ENCODE measurements around the gene ATG7.
"Not testable (repeated sequence)": the region's sequence is repeated elsewhere in the genome, so short reads cannot be mapped to it uniquely, and the experiment has no call there.

ATG7 gene

DNA sequence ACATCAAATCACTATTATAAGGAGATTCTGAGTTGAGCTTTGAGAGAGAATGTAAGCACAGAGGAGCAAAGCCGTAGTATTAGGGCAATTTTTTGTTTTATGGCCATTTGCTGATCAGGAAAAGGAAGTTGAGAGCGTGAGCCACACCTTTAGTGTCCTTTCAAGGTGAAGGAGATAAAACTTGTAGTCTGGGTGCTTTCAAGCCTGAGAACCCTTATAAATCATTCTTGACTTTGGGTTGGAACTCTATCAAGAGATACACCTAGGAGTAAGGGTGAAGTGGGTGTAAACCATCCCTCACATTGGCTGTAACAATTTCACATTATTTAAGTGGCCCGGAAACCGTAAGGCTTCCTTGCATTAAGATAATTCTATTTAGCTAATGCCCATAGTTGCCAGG, 122.2 kb downstream of the ATG7 start:
- no peaks in the 10 kb centered on the region for H3K27me3 ChIP-seq (ENCODE audit: insufficient read depth, low read depth, severe bottlenecking)
- H3K9me3 ChIP-seq (ENCODE audit: severe bottlenecking), result no peaks in the 10 kb centered on the region
- H3K27ac ChIP-seq, result no peak overlapping the region
- TF ChIP-seq, protein P1, sequence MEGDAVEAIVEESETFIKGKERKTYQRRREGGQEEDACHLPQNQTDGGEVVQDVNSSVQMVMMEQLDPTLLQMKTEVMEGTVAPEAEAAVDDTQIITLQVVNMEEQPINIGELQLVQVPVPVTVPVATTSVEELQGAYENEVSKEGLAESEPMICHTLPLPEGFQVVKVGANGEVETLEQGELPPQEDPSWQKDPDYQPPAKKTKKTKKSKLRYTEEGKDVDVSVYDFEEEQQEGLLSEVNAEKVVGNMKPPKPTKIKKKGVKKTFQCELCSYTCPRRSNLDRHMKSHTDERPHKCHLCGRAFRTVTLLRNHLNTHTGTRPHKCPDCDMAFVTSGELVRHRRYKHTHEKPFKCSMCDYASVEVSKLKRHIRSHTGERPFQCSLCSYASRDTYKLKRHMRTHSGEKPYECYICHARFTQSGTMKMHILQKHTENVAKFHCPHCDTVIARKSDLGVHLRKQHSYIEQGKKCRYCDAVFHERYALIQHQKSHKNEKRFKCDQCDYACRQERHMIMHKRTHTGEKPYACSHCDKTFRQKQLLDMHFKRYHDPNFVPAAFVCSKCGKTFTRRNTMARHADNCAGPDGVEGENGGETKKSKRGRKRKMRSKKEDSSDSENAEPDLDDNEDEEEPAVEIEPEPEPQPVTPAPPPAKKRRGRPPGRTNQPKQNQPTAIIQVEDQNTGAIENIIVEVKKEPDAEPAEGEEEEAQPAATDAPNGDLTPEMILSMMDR (IDR thresholded peaks at IDR 0.05; ENCODE audit: low read depth, low read length), result no peak
- no peaks in the 10 kb centered on the region for H3K36me3 ChIP-seq
- DNase-seq, result no peak
- H3K4me3 ChIP-seq (ENCODE audit: low read depth, low read length), result no peak overlapping the region

DNA sequence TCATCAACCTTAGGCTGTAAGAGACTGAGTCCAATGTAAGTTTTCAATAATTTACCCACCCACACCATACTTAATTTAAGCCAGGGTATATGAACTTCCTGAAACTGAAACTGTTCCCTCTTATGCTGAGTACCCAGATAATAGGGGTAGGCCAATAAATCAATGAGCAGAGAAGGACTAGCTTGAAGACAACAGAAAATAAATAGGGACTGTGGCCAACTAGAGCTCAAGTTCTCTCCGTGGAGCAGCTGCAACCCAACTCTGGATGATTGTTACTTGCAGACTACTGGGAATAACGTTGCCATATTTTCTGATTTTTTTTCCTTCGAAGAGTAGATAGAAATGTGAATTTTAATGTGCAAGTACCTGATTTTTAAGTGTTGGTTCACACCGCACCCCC, 128.0 kb downstream of the ATG7 start:
- no peak for DNase-seq
- Histone ChIP-seq H3K36me3 (no peaks in the 10 kb centered on the region), H3K27me3 (ENCODE audit: insufficient read depth, low read depth, severe bottlenecking) (no peaks in the 10 kb centered on the region), H3K9me3 (ENCODE audit: severe bottlenecking) (peaks cover 4% of the 10 kb centered on the region), H3K4me3 (ENCODE audit: low read depth, low read length) (no peak overlapping the region), H3K27ac (no peak overlapping the region)
- TF ChIP-seq, protein P1 (IDR thresholded peaks at IDR 0.05; ENCODE audit: low read depth, low read length), result no peak

DNA sequence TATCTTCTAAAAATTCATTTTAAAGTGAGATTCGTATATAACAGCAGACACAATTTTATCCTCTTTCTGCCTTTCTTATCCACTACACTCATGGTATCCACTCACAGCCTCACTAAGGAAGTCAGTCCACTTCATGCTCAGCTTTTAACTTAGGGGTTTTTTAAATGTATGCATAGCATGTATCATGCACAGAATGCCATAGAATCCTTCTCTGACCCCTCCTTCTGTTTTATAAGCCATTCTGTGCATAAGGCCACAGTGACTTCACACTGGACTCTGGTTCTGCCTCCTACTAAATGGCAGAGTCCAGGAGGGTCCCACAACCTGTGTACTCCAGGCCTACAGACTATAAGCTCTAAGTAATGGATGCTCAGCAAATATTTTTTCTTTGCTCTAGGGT, 129.2 kb downstream of the ATG7 start:
- H3K36me3 ChIP-seq, result no peaks in the 10 kb centered on the region
- DNase-seq, result no peak
- peaks cover 4% of the 10 kb centered on the region for H3K9me3 ChIP-seq (ENCODE audit: severe bottlenecking)
- TF ChIP-seq, protein P1 (IDR thresholded peaks at IDR 0.05; ENCODE audit: low read depth, low read length), result no peak
- no peak overlapping the region for H3K27ac ChIP-seq
- no peaks in the 10 kb centered on the region for H3K27me3 ChIP-seq (ENCODE audit: insufficient read depth, low read depth, severe bottlenecking)
- no peak overlapping the region for H3K4me3 ChIP-seq (ENCODE audit: low read depth, low read length)

DNA sequence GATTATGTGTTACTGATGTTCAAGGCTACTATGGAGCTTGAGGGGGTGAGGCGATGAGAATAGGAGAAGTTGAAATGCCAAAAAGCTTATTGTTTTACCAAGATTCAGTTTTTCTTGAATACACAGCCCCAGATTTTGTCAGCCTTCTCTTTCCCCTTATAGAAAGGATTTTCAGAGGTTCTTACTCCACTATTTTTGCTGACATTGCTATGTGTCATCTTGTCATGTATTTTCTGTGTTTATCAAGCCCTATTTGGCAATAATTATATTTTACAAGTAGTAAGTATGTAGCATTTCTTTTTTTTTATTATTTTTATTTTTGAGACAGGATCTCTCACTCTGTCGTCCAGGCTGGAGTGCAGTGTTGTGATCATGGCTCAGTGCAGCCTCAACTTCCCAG, 133.1 kb downstream of the ATG7 start:
- Histone ChIP-seq H3K36me3 (no peaks in the 10 kb centered on the region), H3K27me3 (ENCODE audit: insufficient read depth, low read depth, severe bottlenecking) (no peaks in the 10 kb centered on the region), H3K4me3 (ENCODE audit: low read depth, low read length) (no peak overlapping the region), H3K27ac (no peak overlapping the region), H3K9me3 (ENCODE audit: severe bottlenecking) (peaks cover 4% of the 10 kb centered on the region)
- DNase-seq, result no peak
- TF ChIP-seq, protein P1 (IDR thresholded peaks at IDR 0.05; ENCODE audit: low read depth, low read length), result no peak

DNA sequence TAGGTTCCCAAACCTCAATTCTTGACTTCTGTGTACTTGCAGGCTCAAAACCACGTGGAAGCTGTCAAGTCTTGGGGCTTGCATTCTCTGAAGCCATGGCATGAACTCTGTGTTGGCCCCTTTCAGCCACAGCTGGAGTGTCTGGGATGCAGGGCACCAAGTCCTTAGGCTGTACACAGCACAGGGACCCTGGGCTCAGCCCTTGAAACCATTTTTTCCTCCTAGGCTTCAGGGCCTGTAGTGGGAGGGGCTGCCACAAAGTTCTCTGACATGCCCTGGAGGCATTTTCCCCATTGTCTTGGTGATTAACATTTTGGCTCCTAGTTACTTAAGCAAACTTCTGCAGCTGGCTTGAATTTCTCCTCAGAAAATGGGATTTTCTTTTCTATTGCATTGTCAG, 135.4 kb downstream of the ATG7 start:
- no peaks in the 10 kb centered on the region for H3K36me3 ChIP-seq
- TF ChIP-seq, protein P1 (IDR thresholded peaks at IDR 0.05; ENCODE audit: low read depth, low read length), result no peak
- no peak for DNase-seq
- no peaks in the 10 kb centered on the region for H3K27me3 ChIP-seq (ENCODE audit: insufficient read depth, low read depth, severe bottlenecking)
- no peak overlapping the region for H3K4me3 ChIP-seq (ENCODE audit: low read depth, low read length)
- H3K9me3 ChIP-seq (ENCODE audit: severe bottlenecking), result peaks cover 4% of the 10 kb centered on the region
- H3K27ac ChIP-seq, result no peak overlapping the region

DNA sequence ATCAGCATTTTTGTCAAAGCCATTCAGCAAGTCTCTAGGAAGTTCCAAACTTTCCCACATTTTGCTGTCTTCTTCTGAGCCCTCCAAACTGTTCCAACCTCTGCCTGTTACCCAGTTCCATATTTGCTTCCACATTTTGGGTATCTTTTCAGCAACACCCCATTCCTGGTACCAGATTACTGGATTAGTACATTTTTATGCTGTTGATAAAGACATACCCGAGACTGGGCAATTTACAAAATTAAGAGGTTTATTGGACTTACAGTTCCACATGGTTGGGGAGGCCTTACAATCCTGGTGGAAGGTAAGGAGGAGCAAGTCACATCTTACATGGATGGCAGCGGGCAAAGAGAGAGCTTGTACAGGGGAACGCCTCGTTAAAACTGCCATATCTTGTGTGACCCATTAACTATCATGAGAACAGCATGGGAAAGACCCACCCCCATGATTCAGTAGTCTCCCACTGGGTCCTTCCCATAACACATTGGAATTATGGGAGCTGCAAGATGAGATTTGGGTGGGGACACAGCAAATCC, 136.2 kb downstream of the ATG7 start:
- not testable (repeated sequence) for H3K9me3 ChIP-seq (ENCODE audit: severe bottlenecking); H3K36me3 ChIP-seq

More for the DNA sequence above, 136.2 kb downstream of the ATG7 start:
- H3K4me3 ChIP-seq (ENCODE audit: low read depth, low read length); H3K27ac ChIP-seq; DNase-seq; H3K27me3 ChIP-seq (ENCODE audit: insufficient read depth, low read depth, severe bottlenecking): not testable (repeated sequence)
